DMS53 treated with DMSO at 0.1 percent for 48 hours (cell line): ENCODE results near the gene GABRE.

ENCODE experiments used
- DNase-seq: peaks from one replicate; lab custom pipeline; 2025; ENCODE audit not compliant: unreplicated experiment; lab: John Stamatoyannopoulos, UW

The GABRE gene, protein sequence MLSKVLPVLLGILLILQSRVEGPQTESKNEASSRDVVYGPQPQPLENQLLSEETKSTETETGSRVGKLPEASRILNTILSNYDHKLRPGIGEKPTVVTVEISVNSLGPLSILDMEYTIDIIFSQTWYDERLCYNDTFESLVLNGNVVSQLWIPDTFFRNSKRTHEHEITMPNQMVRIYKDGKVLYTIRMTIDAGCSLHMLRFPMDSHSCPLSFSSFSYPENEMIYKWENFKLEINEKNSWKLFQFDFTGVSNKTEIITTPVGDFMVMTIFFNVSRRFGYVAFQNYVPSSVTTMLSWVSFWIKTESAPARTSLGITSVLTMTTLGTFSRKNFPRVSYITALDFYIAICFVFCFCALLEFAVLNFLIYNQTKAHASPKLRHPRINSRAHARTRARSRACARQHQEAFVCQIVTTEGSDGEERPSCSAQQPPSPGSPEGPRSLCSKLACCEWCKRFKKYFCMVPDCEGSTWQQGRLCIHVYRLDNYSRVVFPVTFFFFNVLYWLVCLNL

DNA sequence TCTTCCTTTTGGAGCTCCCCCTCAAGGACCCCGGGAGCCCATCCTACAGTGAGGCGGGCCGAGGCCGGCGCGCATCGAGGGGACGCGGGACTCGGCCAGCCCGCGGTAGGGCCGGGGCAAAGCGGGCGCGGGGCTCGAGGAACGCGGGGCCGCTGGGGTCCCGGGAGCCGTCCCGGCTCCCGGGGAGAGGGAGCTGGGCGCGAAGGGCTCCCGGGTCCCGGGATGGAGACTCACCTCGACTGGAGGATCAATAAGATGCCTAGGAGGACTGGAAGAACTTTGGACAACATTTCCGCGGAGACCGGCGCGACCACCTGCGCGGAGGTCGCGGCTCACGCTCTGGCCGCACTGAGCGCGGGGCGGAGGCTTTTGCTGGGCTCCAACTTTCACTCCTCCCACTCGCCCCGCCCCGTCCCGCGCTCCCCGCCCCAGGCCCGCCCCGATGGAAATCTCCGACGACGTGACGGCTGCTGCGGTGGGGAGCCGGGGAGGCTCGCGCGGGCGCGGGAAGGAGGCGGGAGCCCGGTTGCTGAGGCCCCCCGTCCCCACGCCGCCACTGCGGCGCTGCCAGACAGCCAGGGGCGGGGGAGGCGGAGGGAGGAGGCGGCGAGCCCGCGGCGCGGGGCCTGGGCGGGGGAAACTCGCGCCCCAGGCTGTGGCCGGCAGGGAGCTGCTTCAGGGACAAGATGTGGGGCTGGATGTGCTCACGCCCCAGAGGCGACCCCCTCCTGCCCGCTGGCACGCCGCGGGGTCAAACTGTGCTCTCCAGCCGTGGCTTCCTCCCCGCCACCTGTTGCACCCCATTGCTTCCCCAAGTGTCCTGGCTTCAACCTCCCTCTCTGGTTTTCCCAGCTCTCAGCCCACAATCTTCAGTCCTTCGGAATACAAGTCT is at the start of gene GABRE:
GABRE (minus strand) TSS at position 341 of the 892 bp plus-strand sequence; CDS start at position 290, 51 bp downstream.
- no peak for DNase-seq

DNA sequence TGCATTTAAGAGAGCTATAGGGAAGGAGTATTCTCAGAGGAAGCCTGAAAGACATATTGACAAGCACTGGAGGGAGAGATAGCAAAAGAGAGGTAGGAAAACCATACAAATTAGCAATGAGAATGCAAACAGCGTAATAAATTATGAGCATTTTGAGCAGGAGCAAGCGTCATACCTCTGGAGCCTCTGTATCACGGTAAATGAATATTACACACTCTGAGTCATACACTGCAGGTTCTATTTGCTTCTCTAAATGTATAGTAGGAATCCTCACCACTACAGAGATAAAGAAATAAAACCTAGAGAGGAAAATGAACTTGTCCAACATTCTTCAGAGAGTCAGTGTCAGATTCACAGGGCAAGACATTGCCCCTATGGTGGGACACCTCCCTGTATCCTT is 46.4 kb upstream of the GABRE start:
- no peak for DNase-seq

DNA sequence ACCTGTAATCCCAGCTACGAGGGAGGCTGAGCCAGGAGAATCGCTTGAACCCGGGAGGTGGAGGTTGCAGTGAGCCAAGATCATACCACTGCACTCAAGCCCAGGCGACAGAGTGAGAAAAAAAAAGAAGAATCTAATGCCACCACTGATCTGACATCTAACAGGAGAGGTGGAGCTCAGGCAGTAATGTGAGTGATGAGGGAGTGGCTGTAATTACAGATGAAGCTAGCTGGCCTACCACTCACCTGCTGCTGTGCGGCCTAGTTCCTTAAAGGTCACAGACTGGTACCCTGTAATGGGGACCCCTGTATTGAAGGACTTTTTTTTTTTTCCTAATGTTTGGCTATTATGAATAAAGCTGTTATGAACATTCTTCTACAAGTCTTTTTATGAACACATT is 25.3 kb upstream of the GABRE start:
- DNase-seq: no peak

DNA sequence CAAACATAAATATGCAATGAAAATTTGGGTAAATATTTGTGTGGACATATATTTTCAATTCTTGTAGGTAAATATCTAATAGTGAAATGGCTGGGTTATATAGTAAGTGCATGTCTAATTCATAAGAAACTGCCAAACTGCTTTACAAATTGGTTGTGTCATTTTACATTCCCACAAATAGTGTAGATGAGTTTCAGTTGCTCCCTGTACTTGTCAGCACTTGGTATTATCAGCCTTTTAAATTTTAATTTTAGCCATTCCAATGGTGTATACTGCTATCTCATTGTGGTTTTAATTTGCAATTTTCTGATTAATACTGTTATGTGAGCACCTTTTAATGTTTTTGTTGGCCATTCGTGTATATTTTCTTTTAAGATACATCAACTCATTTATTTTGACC is 23.1 kb upstream of the GABRE start:
- no peak for DNase-seq

DNA sequence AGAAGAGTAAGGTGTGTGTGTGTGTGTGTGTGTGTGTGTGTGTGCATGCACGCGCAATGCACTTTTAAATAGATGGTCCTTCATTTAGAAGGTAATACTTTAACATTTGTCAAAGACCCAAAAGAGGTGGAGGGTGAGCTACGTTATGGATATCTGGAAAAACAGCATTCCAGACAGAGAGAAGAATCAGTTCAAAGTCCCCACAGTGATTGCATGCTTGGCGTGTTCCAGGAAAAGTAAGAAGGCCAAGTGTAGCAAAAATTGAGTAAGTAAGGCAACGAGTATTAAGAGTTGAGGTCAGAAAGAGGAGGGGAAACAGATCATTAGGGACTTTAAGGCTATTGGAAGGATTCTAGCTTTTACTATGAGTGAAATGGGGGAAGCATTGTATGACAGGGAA is 21.9 kb upstream of the GABRE start:
- no peak for DNase-seq

DNA sequence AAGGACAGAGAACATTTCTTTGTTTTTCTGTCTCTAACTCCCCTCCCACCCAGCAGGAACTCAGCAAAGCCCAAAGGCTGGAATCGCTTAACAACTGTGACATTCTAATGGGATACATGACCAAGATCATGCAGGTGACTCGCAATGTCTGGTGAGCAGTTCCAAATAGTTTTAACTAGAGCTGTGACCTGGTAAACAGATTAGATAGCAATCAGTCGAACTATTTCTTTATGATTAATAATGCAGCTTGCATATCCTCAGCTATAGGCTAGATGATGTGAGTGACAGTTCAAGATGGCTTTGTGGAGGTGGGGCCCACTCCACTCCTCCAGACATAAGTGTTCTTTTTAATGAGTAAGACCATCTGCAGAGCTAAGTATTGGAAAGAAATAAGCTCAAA is 20.0 kb upstream of the GABRE start:
- DNase-seq: no peak

DNA sequence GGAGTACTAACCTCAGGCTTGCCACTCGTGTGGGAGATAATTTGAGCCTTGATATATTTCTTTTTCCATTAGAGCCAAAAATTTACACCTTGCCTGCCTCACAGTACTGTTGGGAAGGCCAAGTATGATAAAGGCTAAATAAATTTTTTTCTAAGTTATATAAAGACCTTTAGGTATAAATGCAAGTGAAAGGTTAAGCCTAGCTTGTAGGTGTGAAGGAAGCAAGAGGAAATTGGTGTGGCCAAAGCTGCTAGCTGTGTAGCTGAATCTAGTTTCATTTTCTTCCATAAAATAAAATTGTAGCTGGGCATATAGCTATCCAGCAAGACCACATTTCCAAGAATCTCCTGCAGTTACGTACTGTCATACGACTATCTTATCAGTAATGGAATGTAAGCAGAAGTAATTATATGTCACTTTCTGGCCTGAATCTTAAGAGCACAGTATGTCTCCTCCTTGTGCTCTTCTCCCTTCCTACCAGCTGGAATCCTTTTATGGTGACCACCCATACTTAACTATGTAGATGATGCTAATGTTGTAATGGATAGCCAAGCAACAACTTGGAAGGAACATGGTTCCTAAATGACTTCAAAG is 14.3 kb upstream of the GABRE start:
- no peak for DNase-seq

DNA sequence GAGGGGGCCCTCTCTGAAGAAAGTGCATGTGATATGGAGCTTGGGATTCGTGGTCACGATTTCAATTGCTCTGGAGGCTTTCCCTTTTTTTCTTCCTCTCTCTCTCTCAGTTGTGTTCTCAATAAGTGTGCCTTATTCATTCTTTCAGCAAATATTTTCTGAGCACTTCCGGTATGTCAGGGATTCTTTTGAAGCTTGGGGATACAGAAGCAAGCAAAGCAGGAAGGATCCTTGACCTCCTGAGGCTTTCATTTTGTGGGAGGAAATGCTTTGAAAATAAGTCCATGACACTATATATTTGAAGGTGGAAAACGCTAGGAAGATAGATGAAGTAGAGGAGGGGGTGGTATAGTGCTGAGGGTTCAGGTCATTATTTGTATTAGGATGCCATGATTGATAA is 12.6 kb upstream of the GABRE start:
- DNase-seq: no peak

DNA sequence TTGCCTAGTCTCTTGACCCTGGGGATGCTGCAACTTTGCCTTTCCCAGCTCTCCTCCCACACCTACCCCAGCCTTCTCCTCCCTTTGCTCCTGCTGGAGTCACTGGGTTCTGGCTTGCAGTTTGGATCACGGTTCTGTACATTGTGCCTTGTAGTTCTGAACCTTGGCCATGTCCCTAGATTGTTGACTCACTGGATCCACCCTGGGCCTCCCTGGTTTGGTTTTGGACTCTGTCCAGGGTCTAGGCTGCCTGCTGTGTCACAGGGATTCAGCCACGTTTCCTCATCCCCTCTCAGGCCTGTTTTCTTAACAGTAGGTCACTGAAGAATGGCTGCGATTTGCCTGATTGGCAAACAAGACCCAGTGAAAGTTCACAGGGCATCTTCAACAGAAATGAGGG is 11.5 kb upstream of the GABRE start:
- no peak for DNase-seq

DNA sequence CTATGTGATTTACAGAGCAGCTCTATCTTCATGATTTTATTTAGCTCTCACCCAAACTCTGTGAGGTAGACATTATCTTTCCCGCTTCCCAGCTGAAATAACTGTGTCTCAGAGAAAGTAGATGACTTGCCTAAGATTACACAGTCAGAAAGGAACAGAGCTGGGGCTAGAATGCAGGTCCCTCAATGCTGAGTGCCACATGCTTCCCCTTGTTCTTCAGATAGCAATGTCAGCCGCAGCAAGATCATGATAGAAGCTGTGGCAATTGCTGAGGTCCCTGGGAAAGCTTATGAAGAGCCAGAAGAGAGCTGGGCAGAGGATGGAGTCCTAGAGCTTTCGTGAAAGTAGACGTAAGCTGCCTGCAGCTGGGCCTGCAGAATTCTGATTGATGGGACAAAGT is 11.1 kb upstream of the GABRE start:
- DNase-seq: no peak

DNA sequence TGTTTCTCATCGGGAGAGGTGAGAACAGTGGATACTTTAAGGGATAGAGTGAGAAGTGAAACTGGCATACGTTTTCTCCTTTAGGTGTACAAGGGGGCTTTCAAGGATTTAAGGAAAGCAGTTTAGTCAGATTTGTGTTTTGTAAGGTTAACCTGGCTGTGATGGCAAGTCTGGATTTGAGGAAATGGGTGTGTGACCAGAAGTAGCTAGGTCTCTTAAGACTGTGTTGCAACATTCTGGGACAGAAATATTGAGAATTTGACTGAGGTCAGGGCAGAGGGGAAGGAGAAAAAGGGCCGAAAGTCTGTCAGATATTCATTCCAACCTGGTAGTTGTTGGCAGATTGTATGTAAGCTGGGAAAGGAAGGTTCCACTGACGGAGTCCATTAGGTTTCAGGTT is 10.4 kb upstream of the GABRE start:
- no peak for DNase-seq

DNA sequence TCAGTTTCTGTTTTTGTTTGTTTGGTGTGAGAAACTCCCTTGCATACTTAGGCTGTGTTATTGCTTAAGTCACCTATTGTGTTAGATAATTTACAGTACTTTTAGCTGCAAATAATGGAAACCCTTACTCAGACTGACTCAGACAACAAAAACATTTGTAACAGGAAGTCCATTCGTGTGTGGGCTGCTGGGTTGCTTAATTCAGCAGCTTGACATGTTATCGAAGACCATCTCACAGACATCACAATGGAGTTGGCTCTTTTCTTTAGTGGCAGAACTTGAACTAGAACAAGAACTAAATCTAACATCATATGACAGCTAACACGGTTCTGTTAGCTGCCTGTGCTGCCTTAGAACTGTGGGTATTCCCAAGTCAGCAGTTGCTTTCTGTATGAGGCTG is 9.9 kb upstream of the GABRE start:
- no peak for DNase-seq

DNA sequence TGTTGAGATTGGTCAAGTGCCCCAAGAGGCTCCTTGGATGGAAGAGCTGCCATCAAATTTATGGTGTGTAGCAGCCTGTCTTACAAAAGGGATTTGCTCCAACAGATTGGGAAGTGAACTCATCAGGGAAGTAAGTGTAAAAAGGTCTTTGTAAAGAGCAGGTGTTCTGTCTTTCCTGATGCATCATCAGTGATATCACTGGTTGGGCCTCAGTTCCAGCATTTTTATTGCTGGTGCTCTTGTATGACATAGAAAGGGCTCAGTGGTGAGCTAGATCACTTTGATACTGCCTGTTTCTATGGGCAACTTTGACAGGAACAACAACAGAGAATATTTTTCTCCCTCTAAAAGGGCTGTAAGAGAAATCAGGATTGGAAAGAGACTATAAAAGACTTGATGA is 8.7 kb upstream of the GABRE start:
- DNase-seq: no peak

DNA sequence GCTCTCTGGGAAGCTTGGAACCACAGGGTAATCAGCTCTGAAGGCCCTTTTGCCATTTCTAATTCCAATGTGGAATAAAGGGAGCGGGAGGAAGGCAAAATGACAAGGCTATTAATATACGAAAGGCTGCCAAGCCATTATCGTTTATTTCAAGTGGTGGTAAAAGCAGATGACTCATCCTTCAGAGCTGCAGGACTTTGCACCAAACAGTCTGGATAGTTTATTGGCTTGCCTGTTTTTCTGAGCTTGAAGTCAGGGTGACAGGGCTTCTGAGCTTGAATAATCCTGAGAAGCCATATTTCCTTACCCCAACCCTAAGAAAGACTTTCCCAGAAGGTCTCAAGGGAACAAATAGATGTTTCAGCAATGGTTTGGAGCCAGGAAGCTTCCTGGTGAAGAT is 7.7 kb upstream of the GABRE start:
- no peak for DNase-seq

DNA sequence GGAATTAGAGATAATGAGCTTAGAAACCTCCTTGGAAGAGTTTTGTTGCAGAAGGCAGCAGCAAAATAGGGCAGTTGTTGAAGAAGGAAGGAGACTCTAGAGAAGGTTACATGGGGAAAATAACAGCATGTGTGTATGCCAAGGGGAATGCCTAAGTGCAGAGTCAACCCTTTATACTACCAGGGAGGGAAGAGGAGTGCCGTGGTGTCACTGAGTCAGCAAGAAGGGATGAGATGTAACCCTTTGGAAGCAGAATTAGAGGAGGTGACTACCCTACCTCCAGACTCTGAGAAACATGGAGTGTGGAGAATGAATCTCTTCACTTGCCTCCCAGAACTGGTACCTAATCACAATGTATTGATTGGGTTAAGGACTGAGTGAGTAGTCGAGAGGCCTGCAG is 6.7 kb upstream of the GABRE start:
- no peak for DNase-seq

DNA sequence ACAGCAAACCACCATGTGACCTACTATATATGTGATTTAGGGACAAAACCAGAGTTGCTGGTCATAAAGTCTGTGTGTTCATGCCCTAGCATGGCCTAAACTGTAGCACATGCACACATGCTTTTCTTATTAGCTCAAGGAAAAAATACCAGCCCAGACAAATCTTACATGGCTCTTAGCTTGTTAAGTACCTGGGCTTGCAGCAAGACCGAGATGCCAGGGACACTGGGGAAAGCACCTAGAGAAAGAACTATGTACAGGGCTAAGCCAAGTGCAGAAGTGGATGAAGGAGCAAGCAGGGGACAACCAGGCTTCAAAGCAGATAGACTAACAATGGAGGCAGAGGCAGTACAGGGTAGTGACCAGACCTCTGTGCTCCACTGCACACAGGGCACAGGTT is 3.4 kb upstream of the GABRE start:
- DNase-seq: no peak

DNA sequence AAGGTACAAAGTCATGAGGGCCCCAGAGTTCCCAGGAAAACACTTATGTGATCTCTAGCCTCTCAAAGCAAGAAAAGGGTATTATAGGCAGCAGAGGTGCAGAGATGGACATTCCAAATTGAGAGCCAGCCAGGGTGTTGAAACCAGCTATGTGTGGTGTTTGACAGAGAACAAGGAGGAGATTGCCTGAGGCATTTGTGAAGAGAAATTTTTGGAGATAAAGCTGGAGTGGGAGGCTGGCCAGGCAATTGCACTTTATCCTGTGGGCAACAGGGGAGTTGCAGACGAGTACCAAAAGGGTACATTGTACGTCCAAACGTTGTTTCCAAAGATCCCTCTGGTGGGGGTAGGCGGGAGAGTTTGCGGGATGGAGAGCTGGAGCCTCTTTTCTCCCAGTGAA is 2.5 kb upstream of the GABRE start:
- no peak for DNase-seq

DNA sequence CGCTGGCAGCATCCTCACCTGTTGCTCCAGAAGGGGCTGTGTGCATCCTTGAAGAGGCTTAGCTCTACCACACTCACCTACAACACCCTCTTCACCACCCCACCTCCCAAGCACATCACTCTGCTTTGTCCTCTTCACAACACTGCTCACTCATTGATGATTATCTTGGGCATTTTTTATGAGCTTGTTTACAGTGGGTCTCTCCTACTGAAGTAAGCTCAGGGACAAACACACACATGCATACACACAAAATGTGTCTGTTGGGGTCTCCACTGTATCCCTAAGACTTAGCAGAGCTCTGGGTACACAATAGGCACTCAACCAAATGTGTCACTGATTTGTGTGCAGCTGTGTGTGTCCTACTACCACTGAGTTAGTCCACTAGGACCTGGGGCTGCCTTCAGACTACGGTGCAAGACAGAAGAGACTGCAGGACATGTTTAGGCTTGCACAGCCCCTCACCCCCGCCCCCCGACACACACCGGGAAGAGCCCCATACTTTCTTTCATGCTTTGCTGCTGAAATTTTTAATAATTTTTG is 1.3 kb upstream of the GABRE start:
- DNase-seq: no peak

DNA sequence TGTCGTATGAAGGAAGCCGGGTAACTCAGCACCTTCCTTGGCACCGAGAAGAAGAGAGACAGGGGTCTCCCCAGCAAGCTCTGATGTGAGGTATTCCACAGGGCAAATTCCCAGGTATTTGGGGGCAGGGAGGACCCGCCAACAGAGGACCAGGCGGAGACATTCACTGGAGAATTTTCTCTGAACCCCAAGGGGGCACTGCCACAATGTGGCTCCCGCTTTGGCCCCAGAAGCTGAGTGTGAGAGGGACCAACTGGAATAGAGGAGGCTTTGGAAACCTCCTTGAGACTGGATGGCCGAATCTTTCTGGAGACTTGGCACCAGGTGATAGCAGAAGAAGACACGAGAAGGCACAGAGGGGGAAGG is 735 bp upstream of the GABRE start:
- DNase-seq: no peak

DNA sequence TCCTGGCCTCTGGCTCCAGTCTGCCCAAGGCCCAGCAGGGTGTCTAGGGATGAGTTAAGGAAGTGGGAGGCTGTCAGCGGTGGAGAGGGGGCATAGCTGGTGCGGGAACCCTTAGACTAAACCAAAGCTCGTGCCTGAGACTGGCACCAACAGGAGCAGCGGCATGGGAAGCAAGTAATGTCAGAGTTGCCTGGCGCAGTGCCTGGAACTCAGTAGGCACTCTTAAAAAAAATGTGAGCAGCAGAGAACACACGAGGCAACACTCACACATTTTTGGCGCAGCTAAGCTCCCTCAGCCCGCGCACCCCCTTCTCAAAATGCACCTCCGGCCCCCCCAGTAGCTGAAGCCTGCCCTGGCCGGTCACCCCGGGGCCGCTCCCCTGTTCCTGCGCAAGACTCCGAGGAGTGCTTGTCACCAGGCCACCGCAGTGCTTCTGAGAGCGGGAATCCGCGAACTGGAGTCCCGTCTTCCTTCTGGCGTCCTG is 583 bp downstream of the GABRE start:
- DNase-seq: no peak

DNA sequence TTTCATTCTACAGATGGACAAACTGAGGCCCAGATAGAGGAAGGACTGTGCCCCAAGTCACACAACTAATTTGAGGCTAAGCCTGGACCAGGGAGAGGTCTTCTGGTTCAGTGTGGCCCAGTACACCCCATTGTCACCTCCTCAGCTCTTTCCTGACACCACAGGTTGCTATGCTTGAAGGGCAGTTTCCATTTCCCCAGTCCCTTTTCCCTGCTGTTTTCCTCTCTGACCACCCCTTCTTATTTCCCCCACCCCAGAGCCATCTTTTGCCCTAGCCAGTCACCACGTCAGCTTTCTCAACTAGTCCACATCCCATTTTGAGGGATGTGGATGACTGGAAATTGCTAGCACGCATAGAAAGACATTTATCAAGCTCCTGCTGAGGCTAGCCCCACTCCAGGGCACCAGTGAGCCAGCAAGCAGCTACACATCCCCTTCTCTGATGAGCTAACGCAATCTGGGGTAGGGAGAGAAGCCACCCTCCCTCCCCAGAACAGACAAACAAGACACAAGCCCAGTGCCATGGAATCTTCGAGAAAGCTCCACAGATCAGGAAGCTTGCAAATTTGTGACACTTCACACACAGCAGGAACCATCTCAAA is 1.3 kb downstream of the GABRE start:
- DNase-seq: no peak
